HG03439 (cell line): ENCODE measurements around the gene JAZF1.

Experiments used
- ATAC-seq: cut with Tn5 transposase; IDR thresholded peaks from one replicate; pipeline ENCODE4 v1.9.1; 2021; ENCODE audit warnings: mild to moderate bottlenecking, moderate library complexity; ENCODE audit not compliant: unreplicated experiment

Gene JAZF1

GRCh38 chr7:28180364-28181147 is at the start of gene JAZF1:
JAZF1 (minus strand) TSS chr7:28180795.
- ATAC-seq: no peak

GRCh38 chr7:28230261-28230660 is 49.7 kb upstream of the JAZF1 start:
- ATAC-seq: no peak

- ATAC-seq: no peak
Measured at GRCh38 chr7:28228396-28228795, 47.8 kb upstream of the JAZF1 start.

GRCh38 chr7:28226003-28226402 is 45.4 kb upstream of the JAZF1 start:
- no peak for ATAC-seq

- no peak for ATAC-seq
Measured at GRCh38 chr7:28225576-28225975, 45.0 kb upstream of the JAZF1 start.

- no peak for ATAC-seq
Measured at GRCh38 chr7:28224675-28225074, 44.1 kb upstream of the JAZF1 start.

- no peak for ATAC-seq
Measured at GRCh38 chr7:28224172-28224571, 43.6 kb upstream of the JAZF1 start.

- no peak for ATAC-seq
Measured at GRCh38 chr7:28222636-28223035, 42.0 kb upstream of the JAZF1 start.

- ATAC-seq: no peak
Measured at GRCh38 chr7:28219793-28220192, 39.2 kb upstream of the JAZF1 start.

GRCh38 chr7:28217143-28217542 is 36.5 kb upstream of the JAZF1 start:
- ATAC-seq: no peak

- no peak for ATAC-seq
Measured at GRCh38 chr7:28211006-28211405, 30.4 kb upstream of the JAZF1 start.

- no peak for ATAC-seq
Measured at GRCh38 chr7:28208506-28208905, 27.9 kb upstream of the JAZF1 start.

- ATAC-seq: no peak
Measured at GRCh38 chr7:28207486-28208158, 27.0 kb upstream of the JAZF1 start.

GRCh38 chr7:28205506-28205905 is 24.9 kb upstream of the JAZF1 start:
- no peak for ATAC-seq

GRCh38 chr7:28203508-28204240 is 23.1 kb upstream of the JAZF1 start:
- ATAC-seq: no peak

GRCh38 chr7:28202222-28202621 is 21.6 kb upstream of the JAZF1 start:
- no peak for ATAC-seq

- no peak for ATAC-seq
Measured at GRCh38 chr7:28201131-28201530, 20.5 kb upstream of the JAZF1 start.

- no peak for ATAC-seq
Measured at GRCh38 chr7:28200598-28200997, 20.0 kb upstream of the JAZF1 start.

- ATAC-seq: no peak
Measured at GRCh38 chr7:28199021-28199510, 18.5 kb upstream of the JAZF1 start.

GRCh38 chr7:28195910-28196620 is 15.5 kb upstream of the JAZF1 start:
- no peak for ATAC-seq
